ENCODE measurements around the gene MYCL.

The MYCL gene

DNA sequence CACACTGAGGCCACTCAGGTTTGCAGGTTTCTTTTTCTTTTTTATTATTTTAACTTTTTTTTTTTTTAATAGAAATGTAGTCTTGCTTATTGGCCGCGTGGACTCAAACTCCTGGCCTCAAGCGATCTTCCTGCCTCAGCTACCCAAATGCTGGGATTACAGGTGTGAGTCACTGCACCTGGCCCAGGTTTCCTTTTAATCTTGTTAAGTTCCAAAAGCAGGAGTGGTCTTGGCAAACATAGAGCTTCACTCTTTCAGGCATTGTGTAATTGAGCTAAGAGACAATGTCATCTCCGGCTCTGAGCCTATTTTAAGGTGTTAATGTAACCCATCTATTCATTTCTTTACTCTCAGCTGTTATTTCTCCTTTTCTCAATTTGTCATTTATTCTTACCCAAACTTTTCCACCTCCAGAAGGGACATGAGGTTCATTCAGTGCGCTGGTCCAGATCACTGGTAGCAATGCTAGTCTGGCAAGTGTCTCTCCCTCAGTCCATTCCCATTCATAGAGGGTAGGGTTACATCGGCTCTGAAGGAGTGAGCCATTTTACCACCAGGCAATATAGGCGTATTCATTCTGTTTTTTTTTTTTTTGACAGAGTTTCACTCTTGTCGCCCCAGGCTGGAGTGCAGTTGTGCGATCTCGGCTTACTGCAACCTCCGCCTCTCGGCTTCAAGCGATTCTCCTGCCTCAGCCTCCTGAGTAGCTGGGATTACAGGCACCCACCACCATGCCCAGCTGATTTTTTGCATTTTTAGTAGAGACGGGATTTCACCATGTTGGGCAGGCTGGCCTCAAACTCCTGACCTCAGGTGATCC is 42.0 kb upstream of the MYCL start:
- H3K27ac ChIP-seq, result no peak overlapping the region
- in situ Hi-C loops (cut with HindIII; ENCODE audit: low pct_ligation_motif_present, low sequenced_read_pairs), result no loop called here
- TF ChIP-seq, protein P1, sequence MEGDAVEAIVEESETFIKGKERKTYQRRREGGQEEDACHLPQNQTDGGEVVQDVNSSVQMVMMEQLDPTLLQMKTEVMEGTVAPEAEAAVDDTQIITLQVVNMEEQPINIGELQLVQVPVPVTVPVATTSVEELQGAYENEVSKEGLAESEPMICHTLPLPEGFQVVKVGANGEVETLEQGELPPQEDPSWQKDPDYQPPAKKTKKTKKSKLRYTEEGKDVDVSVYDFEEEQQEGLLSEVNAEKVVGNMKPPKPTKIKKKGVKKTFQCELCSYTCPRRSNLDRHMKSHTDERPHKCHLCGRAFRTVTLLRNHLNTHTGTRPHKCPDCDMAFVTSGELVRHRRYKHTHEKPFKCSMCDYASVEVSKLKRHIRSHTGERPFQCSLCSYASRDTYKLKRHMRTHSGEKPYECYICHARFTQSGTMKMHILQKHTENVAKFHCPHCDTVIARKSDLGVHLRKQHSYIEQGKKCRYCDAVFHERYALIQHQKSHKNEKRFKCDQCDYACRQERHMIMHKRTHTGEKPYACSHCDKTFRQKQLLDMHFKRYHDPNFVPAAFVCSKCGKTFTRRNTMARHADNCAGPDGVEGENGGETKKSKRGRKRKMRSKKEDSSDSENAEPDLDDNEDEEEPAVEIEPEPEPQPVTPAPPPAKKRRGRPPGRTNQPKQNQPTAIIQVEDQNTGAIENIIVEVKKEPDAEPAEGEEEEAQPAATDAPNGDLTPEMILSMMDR (IDR thresholded peaks at IDR 0.05; ENCODE audit: low read depth, low read length, missing control alignments), result no peak
- no peak for DNase-seq
- peaks cover 1% of the 10 kb centered on the region for H3K27me3 ChIP-seq (replicated peaks)
- no peaks in the 10 kb centered on the region for H3K36me3 ChIP-seq (replicated peaks)
- no peak overlapping the region for H3K4me3 ChIP-seq (ENCODE audit: low read depth, low read length)

DNA sequence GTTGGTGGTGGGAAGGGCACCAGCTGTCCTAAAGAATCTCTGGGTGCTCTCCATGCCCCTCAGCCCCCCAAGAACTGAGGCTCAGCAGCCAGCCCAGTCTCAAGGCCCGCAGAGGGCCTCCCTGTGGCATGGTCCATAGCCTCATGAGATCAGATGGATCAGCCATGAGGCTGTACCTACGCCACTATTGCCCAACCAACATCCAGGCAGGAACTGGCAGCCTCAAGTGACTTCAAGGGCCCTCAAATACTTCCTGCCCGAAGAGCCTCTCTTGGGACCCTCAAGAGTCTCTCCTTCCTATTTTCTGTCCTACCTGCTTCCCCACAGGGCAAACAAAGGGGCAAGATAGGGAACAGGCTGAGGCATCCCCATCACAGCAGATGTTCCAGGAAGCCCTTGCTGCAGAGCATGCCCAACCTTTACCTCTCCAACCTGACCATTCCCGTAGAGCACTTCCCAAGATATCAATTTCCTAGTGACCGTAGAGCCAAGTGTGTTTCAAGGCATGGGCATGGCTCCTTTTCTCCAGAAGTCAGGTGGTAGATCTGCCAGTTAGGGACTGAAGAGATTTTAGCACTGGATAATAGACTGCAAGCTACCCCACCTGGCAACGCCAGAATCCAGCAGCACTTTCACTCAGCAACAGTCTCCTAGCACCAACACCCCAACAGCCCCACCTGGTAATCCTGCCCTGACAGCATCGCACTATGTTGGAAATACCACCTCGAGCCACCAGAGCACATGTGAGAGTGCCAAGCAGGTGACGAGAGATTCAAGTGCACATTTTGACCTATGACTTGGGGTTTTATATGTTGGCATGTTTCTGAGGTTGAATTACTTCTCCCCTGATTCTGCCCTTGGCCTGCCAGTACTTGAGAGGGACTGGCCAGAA is 39.5 kb upstream of the MYCL start:
- no peak overlapping the region for H3K27ac ChIP-seq
- in situ Hi-C loops (cut with HindIII; ENCODE audit: low pct_ligation_motif_present, low sequenced_read_pairs), result no loop called here
- peaks cover 1% of the 10 kb centered on the region for H3K27me3 ChIP-seq (replicated peaks)
- no peak overlapping the region for H3K4me3 ChIP-seq (ENCODE audit: low read depth, low read length)
- no peaks in the 10 kb centered on the region for H3K36me3 ChIP-seq (replicated peaks)
- DNase-seq, result no peak
- TF ChIP-seq, protein P1 (IDR thresholded peaks at IDR 0.05; ENCODE audit: low read depth, low read length, missing control alignments), result no peak

DNA sequence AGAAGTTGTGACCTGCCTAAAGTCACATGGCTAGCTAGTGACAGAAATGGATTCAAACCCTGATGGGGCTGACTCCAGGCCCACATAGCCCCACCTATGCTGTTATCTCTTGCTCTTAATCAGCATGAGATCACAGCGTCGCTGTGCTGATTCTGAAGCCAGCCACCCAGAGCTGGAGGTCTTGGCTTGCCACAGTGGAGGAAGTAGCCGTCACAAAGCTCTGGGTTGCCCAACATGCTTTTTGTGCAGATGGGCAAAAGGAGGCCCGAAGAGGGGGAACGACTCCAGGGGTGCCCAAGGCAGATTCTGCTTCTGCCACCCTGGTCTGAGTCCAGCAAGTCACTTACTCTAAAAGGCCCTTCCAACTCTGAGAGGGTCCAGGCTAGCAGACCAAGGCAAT is 38.5 kb upstream of the MYCL start:
- in situ Hi-C loops (cut with HindIII; ENCODE audit: low pct_ligation_motif_present, low sequenced_read_pairs), result no loop called here
- TF ChIP-seq, protein P1 (IDR thresholded peaks at IDR 0.05; ENCODE audit: low read depth, low read length, missing control alignments), result no peak
- Histone ChIP-seq H3K36me3 (replicated peaks) (no peaks in the 10 kb centered on the region), H3K27me3 (replicated peaks) (peaks cover 1% of the 10 kb centered on the region), H3K4me3 (ENCODE audit: low read depth, low read length) (no peak overlapping the region), H3K27ac (no peak overlapping the region)
- no peak for DNase-seq

DNA sequence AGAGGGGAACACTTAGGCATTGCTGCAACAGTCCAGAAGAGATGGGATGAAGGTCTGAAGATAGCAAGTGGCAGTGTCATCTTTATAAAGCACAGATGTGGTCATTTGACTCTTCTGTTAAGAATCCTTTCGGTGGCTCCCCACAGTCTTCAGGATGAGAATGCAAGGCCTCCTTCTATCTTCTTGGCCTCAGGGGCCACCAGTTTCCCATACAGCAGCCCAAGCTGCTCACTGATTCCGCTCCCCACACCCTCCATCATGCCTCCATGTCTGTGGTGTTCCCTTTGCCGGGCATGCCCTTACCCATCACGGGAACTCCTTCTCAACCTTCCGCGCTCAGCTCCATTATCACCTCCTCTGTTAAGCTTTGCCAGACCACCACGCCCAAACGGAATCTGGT is 37.1 kb upstream of the MYCL start:
- no peak overlapping the region for H3K27ac ChIP-seq
- no peaks in the 10 kb centered on the region for H3K36me3 ChIP-seq (replicated peaks)
- H3K4me3 ChIP-seq (ENCODE audit: low read depth, low read length), result no peak overlapping the region
- DNase-seq, result no peak
- TF ChIP-seq, protein P1 (IDR thresholded peaks at IDR 0.05; ENCODE audit: low read depth, low read length, missing control alignments), result no peak
- peaks cover 1% of the 10 kb centered on the region for H3K27me3 ChIP-seq (replicated peaks)
- in situ Hi-C loops (cut with HindIII; ENCODE audit: low pct_ligation_motif_present, low sequenced_read_pairs), result no loop called here

DNA sequence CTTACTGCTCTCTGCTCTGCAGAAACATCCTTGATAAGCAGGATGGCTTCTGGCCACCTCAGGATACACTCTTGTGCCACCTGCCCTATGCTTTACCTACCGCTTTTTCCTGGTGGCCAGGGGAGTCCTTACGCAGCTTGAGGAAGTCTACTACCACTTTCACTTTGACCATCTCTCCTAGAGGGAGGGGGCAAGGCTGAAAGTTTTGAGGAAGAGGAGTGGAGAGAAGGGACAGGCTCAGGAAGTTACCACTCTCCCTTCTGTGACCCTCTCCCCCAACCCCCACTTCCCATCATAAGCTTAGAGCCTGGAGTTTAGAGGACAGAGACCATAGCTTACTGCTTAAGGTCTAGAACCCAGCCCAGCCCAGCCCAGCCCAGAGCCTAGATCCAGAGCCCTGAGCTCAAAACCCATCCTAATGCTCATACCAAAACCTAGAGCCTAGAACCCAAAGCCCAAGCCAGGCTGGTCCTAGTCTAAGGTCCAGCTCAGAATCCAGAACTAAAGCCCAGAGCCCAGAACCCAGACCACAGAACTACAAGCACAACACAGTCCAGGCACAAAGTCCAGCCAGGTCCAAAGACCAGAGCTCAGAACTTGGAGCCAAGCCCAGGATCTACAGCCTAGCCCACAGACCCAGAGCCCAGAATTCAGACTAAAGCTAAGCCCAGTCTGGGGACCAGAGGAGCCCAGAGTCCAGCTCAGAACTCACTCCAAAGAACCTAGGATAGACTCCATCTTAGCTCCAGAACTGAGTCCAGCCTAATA is 35.2 kb upstream of the MYCL start:
- H3K27me3 ChIP-seq (replicated peaks), result peaks cover 1% of the 10 kb centered on the region

More for the DNA sequence above, 35.2 kb upstream of the MYCL start:
- TF ChIP-seq, protein P1 (IDR thresholded peaks at IDR 0.05; ENCODE audit: low read depth, low read length, missing control alignments), result no peak
- in situ Hi-C loops (cut with HindIII; ENCODE audit: low pct_ligation_motif_present, low sequenced_read_pairs), result no loop called here
- DNase-seq, result no peak
- H3K36me3 ChIP-seq (replicated peaks), result no peaks in the 10 kb centered on the region
- H3K27ac ChIP-seq, result no peak overlapping the region
- H3K4me3 ChIP-seq (ENCODE audit: low read depth, low read length), result no peak overlapping the region
